ENCODE data around the gene SHROOM3. TPM values are rescaled to one million over a fixed set of nuclear protein-coding genes. Genes with fewer than 3 reads are reported as not detected.

Gene SHROOM3
- total RNA-seq, 1 donor from 2014 or later = 15.2 TPM

DNA sequence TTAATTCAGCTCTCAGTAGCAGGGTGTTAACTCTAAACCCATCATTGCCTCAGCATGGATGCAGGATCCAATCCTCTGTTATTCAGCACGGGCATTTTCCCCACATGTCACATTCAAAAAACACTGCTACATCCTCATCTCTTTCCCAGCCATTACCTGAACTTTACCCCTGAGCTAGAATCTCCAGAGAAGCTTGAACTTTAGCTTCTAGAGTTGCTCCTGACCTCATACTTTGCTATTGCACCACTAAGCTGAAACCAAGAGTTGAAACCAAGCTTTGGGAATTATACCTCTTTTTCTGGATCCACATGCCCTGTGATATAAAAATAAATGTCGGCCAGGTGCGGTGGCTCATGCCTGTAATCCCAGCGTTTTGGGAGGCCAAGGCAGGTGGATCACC lies 90.7 kb downstream of the SHROOM3 start:
- no peak for DNase-seq (ENCODE audit: missing footprints)
- ATAC-seq = no peak
- intact Hi-C loops (cut with DNase I) = loop anchor here (2.0 to 5.0 kb wide), 2 partner anchors 47 to 61 kb away; no protein-coding TSS in a partner anchor

GRCh38 chr4:76526585-76526990 lies 91.6 kb downstream of the SHROOM3 start:
- ATAC-seq (peak; percentile 93), DNase-seq (ENCODE audit: missing footprints) (no peak)
- intact Hi-C loops (cut with DNase I) = loop anchor here (2.0 to 5.0 kb wide), 2 partner anchors 46 to 60 kb away; no protein-coding TSS in a partner anchor

DNA sequence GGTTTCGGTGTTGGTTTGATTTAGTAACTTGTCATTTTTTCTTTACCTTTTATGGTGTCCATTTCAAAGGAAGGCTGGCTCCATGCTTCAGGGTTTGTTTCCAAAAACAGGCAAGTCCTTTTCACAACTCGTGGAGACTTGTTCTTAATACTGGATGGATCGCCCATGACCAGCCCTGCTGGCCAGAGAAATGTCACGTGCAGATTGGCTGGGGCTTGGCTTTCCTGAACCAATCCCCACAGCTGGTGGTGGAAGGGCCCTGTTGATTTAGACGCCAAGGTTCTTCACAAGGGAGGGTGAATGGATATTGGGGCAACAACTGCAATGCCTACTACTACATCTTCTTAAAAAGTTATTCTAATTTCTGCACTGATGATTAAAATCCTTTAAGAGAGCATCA lies 92.6 kb downstream of the SHROOM3 start:
- ATAC-seq (no peak), DNase-seq (ENCODE audit: missing footprints) (no peak)
- intact Hi-C loops (cut with DNase I) = loop anchor here (2.0 to 5.0 kb wide), 2 partner anchors 45 to 59 kb away; no protein-coding TSS in a partner anchor

- ATAC-seq = no peak
- DNase-seq (ENCODE audit: missing footprints) = no peak
- intact Hi-C loops (cut with DNase I) = no loop called here
Observed at GRCh38 chr4:76531597-76531996, 96.6 kb downstream of the SHROOM3 start.

- ATAC-seq (no peak), DNase-seq (ENCODE audit: missing footprints) (no peak)
- intact Hi-C loops (cut with DNase I) = no loop called here
Observed at GRCh38 chr4:76532805-76533204, 97.8 kb downstream of the SHROOM3 start.

- DNase-seq (ENCODE audit: missing footprints) (no peak), ATAC-seq (peak; percentile 54)
- intact Hi-C loops (cut with DNase I) = no loop called here
Observed at GRCh38 chr4:76533314-76533713, 98.3 kb downstream of the SHROOM3 start.

GRCh38 chr4:76535603-76536372 lies 100.8 kb downstream of the SHROOM3 start:
- DNase-seq (ENCODE audit: missing footprints) = no peak
- intact Hi-C loops (cut with DNase I) = no loop called here
- ATAC-seq = no peak

GRCh38 chr4:76536373-76536689 lies 101.3 kb downstream of the SHROOM3 start:
- intact Hi-C loops (cut with DNase I) = no loop called here
- no peak for ATAC-seq

GRCh38 chr4:76538296-76538695 lies 103.3 kb downstream of the SHROOM3 start:
- intact Hi-C loops (cut with DNase I) = no loop called here
- ATAC-seq (no peak), DNase-seq (ENCODE audit: missing footprints) (no peak)

More at GRCh38 chr4:76536373-76536689, 101.3 kb downstream of the SHROOM3 start:
- no peak for DNase-seq (ENCODE audit: missing footprints)

DNA sequence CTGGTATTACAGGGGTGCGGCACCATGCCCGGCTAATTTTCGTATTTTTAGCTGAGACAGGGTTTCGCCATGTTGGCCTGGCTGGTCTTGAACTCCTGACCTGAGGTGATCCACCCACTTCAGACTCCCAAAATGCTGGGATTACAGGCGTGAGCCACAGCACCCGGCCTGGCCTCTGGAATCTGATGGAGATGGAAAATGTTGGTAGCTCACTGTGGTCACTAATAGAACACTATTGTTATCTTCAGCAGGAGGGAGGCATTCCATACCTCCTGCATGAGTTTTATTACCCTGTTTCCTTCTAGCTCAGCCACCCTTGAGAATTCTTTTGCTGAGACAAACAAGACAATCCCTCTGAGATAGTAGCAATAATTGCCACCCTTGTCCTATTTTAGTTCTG lies 105.0 kb downstream of the SHROOM3 start:
- intact Hi-C loops (cut with DNase I) = no loop called here
- ATAC-seq = no peak
- no peak for DNase-seq (ENCODE audit: missing footprints)

DNA sequence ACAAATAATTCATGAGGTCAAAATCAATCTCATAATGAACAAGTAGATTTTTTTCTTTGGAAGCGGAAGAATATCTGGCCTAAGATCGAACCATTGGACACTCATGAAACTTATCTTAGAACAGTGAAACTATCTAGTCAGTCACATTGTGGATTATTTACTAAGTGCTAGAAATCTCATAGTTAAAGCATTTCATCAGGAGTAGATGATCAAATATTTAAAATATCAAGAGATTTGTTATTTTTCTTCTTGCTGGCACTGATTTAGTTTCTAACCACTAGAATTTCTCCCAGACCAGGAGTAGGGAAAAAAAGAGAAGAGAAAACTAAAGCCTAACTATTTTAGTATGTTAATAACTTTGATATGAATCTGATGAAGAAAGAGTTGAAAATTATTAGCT lies 105.5 kb downstream of the SHROOM3 start:
- no peak for ATAC-seq
- no peak for DNase-seq (ENCODE audit: missing footprints)
- intact Hi-C loops (cut with DNase I) = no loop called here

DNA sequence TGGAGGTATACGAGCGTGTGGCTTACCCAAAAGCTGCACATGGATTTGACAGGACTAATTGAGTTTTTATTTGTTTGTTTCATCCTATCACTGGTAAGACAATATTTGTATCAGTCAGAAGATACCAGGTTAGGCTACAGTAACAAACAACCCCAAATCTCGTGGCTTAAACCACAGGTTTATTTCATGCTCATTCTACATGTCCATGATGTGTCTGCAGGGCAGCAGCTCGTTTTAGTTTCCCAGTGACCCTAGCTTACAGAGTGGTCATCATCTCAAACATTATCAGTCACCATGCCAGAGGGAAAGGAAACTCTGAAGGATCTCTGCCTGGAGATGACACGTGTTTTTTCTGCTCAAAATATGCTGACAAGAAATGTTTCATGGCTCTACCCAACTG lies 108.3 kb downstream of the SHROOM3 start:
- DNase-seq (ENCODE audit: missing footprints) = no peak
- ATAC-seq = no peak
- intact Hi-C loops (cut with DNase I) = no loop called here

GRCh38 chr4:76544725-76545124 lies 109.7 kb downstream of the SHROOM3 start:
- ATAC-seq (no peak), DNase-seq (ENCODE audit: missing footprints) (no peak)
- intact Hi-C loops (cut with DNase I) = no loop called here

GRCh38 chr4:76545226-76545884 lies 110.3 kb downstream of the SHROOM3 start:
- no peak for DNase-seq (ENCODE audit: missing footprints)
- ATAC-seq = no peak
- intact Hi-C loops (cut with DNase I) = no loop called here

DNA sequence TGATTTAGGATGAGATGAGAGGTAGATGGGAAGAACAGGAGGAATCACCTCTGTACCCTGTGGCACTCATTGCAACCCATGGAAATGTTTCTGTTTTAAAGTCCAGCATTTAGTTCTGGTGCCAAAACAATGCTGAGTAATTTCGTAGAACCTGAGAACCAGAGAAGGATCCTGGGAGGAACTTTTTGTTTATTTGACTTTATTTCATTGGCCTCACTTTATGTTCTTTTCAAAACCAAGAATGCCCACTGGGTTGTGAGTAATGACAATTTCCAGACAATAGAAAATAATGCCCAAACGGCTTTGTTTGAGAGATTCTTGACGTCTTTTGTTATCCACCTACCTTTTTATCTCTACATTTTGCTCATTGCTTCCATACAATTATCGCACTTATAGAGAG lies 111.3 kb downstream of the SHROOM3 start:
- ATAC-seq (no peak), DNase-seq (ENCODE audit: missing footprints) (no peak)
- intact Hi-C loops (cut with DNase I) = no loop called here

DNA sequence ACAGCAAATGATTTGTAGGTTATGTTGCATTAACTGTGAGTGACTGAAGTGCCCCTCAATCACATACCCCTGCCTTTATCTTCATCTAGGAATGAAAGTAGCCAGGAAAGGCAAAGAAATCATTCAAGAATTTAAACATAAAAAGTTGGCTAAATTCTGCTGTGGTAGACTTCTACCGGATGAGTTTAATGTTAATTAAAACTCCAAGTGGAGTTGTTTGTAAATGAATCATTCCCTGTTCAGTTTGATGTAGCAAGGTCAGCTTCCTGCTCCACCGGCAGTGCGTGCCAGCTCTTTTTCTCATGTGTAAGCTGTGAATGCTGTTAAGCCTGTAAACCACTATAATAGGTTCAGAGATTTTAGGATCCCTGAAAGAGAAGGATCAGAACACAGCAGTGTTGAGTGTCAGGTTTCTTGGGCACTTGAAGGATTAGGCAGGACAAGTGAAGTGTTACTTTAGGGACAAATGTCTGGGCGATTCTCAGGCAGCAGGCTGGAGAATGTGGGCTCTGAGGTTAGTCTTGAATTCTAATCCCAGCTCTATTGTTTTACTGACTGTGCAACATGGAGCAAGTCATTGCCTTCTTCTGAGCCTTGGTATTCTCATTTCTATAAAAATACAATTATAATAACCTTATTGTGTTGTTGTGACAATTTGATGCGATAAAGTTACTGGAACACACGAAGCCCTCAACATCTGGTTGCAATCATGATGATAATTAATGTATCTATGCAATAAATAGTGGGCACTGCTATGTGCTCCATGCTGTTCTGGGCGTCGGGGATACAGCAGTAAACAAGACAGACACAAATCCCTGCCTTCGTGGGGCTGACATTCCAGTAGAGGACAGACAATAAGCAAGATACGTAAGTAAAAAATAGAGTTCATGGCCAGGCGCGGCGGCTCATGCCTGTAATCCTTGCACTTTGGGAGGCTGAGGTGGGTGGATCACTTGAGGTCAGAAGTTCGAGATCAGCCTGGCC lies 112.0 kb downstream of the SHROOM3 start:
- intact Hi-C loops (cut with DNase I) = no loop called here
- DNase-seq (ENCODE audit: missing footprints) (peak; percentile 55), ATAC-seq (no peak)

GRCh38 chr4:76548704-76549103 lies 113.7 kb downstream of the SHROOM3 start:
- ATAC-seq (no peak), DNase-seq (ENCODE audit: missing footprints) (no peak)
- intact Hi-C loops (cut with DNase I) = no loop called here

- intact Hi-C loops (cut with DNase I) = no loop called here
- no peak for DNase-seq (ENCODE audit: missing footprints)
- no peak for ATAC-seq
Observed at GRCh38 chr4:76549765-76550164, 114.7 kb downstream of the SHROOM3 start.
